Caco-2 (cell line): ENCODE results near the gene KDM2B. TPM values are rescaled to one million over a fixed set of nuclear protein-coding genes. Genes with fewer than 3 reads are reported as not detected.

ENCODE experiments used
- BruUV-seq: library from RNA; stranded (reverse); fragments of 400-500 nt; replicated peaks from 2 replicates; lab custom pipeline; 2021; lab: Mats Ljungman, UMichigan
- CTCF ChIA-PET: fragments of 300-600 bp; sonication (Branson Sonifier 250); formaldehyde crosslinking; loops from one replicate; lab custom pipeline; 2022; ENCODE audit warnings: antibody characterized with exemption; lab: Charles Lee
- POLR2A ChIA-PET: fragments of 300-600 bp; sonication (Branson Sonifier 250); formaldehyde crosslinking; loops from one replicate; lab custom pipeline; 2022; ENCODE audit warnings: antibody characterized with exemption; lab: Charles Lee
- DNase-seq, 2 experiments: peaks; one replicate each; pipeline versions ENCODE4 v3.0.0 to v3.0.0-alpha.2; 2020 to 2022
- H3K27me3 ChIP-seq: replicated peaks from 2 replicates; pipeline ENCODE4 v1.6.0; 2011; ENCODE audit warnings: low read length; ENCODE audit not compliant: control insufficient read depth, insufficient read depth
- H3K36me3 ChIP-seq: 2 replicates; pipeline ENCODE4 v1.5.1; 2011; ENCODE audit warnings: low read length; ENCODE audit not compliant: control insufficient read depth, insufficient read depth
- H3K4me1 ChIP-seq: fragments of 250-450 bp; sonication (Bioruptor Pico); 2 replicates; pipeline ENCODE4 v1.5.1; 2020; ENCODE audit warnings: mild to moderate bottlenecking
- H3K4me3 ChIP-seq: 2 replicates; pipeline ENCODE4 v1.5.1; 2011; ENCODE audit warnings: low read depth, mild to moderate bottlenecking, control low read depth, low read length
- H3K9me3 ChIP-seq: fragments of 250-450 bp; sonication (Bioruptor Pico); 2 replicates; pipeline ENCODE4 v1.5.1; 2020; ENCODE audit warnings: mild to moderate bottlenecking, moderate library complexity
- H3K27ac Mint-ChIP-seq: one replicate; pipeline ENCODE4 v1.8.0; 2022; ENCODE audit warnings: mixed read lengths; ENCODE audit not compliant: unreplicated experiment
- H3K27me3 Mint-ChIP-seq: one replicate; pipeline ENCODE4 v1.8.0; 2022; ENCODE audit warnings: mixed read lengths; ENCODE audit not compliant: insufficient read depth, unreplicated experiment
- H3K36me3 Mint-ChIP-seq: one replicate; pipeline ENCODE4 v1.8.0; 2022; ENCODE audit warnings: mild to moderate bottlenecking, mixed read lengths; ENCODE audit not compliant: insufficient read depth, unreplicated experiment
- H3K4me1 Mint-ChIP-seq: one replicate; pipeline ENCODE4 v1.8.0; 2022; ENCODE audit warnings: low read depth, mixed read lengths; ENCODE audit not compliant: unreplicated experiment
- H3K4me3 Mint-ChIP-seq: one replicate; pipeline ENCODE4 v1.8.0; 2022; ENCODE audit warnings: mild to moderate bottlenecking, moderate library complexity, mixed read lengths; ENCODE audit not compliant: unreplicated experiment
- H3K9me3 Mint-ChIP-seq: one replicate; pipeline ENCODE4 v1.8.0; 2022; ENCODE audit warnings: mixed read lengths; ENCODE audit not compliant: unreplicated experiment
- CTCF ChIP-seq, 2 experiments: fragments of 200-600 bp in 1 of 2; IDR thresholded peaks; 1 replicate in 1 of 2; 2 replicates in 1 of 2; pipeline versions ENCODE4 v1.5.1 to v1.8.0; 2011 to 2022; ENCODE audit warnings: antibody characterized with exemption in 1 of 2, control low read depth in 1 of 2, inconsistent platforms in 1 of 2, low read depth in 1 of 2, low read length in 1 of 2, mild to moderate bottlenecking in 1 of 2, moderate library complexity in 1 of 2; ENCODE audit not compliant: insufficient read depth in 1 of 2, severe bottlenecking in 1 of 2, unreplicated experiment in 1 of 2
- intact Hi-C: fragments of 100-400 bp; cut with micrococcal nuclease; formaldehyde crosslinking; loops from one replicate; pipeline ENCODE4 v1.10.0; 2022; ENCODE audit not compliant: unreplicated experiment
- total RNA-seq: library from RNA; stranded (reverse); gene quantifications from 2 replicates; pipeline ENCODE4 v1.2.3, GENCODE V29; 2022

KDM2B gene
- total RNA-seq, 1 experiment from 2014 or later, result 48.4 TPM

- Mint-ChIP-seq H3K4me3 (no peak overlapping the region), H3K27me3 (no peaks in the 10 kb centered on the region), H3K4me1 (no peaks in the 10 kb centered on the region), H3K27ac (no peak overlapping the region), H3K9me3 (no peaks in the 10 kb centered on the region), H3K36me3 (peaks cover 11% of the 10 kb centered on the region)
- ChIA-PET POLR2A (no interaction called here), CTCF (interaction anchor here (0.7 to 1.2 kb wide), 3 partner anchors 18 to 405 kb away, joined by 3 read pairs; no protein-coding TSS in a partner anchor)
- no peaks in the 10 kb centered on the region for H3K27me3 ChIP-seq
- intact Hi-C loops, result no loop called here
- H3K4me1 ChIP-seq, result no peaks in the 10 kb centered on the region
- H3K36me3 ChIP-seq, result no peaks in the 10 kb centered on the region
- BruUV-seq, result no TSS peak
- no peak overlapping the region for H3K4me3 ChIP-seq
- no peaks in the 10 kb centered on the region for H3K9me3 ChIP-seq
- no peak for DNase-seq
- TF ChIP-seq CTCF (IDR thresholded peaks at IDR 0.05; ENCODE audit: insufficient read depth in 1 of 2, low read depth in 1 of 2, low read length in 1 of 2, severe bottlenecking in 1 of 2, unreplicated experiment in 1 of 2), result no peak
These were observed 104.3 kb downstream of the KDM2B start for GRCh38 chr12:121476477-121476876.

GRCh38 chr12:121475279-121475678 is 105.5 kb downstream of the KDM2B start:
- intact Hi-C loops, result no loop called here
- Mint-ChIP-seq H3K27me3 (no peaks in the 10 kb centered on the region), H3K4me3 (no peak overlapping the region), H3K9me3 (no peaks in the 10 kb centered on the region), H3K27ac (no peak overlapping the region), H3K4me1 (no peaks in the 10 kb centered on the region), H3K36me3 (peaks cover 6% of the 10 kb centered on the region)
- BruUV-seq, result no TSS peak
- H3K27me3 ChIP-seq, result no peaks in the 10 kb centered on the region
- H3K4me3 ChIP-seq, result no peak overlapping the region
- H3K9me3 ChIP-seq, result no peaks in the 10 kb centered on the region
- ChIA-PET POLR2A (interaction anchor here (0.6 kb wide), 2 partner anchors 194 to 297 kb away, joined by 3 to 12 read pairs; partner anchors contain the start of gene MORN3), CTCF (no interaction called here)
- DNase-seq, result no peak
- no peaks in the 10 kb centered on the region for H3K4me1 ChIP-seq
- no peaks in the 10 kb centered on the region for H3K36me3 ChIP-seq
- TF ChIP-seq CTCF (IDR thresholded peaks at IDR 0.05; ENCODE audit: insufficient read depth in 1 of 2, low read depth in 1 of 2, low read length in 1 of 2, severe bottlenecking in 1 of 2, unreplicated experiment in 1 of 2), result no peak

- no peak for DNase-seq
- Histone ChIP-seq H3K4me1 (0 out of 2 replicates have a peak, but pooled peaks cover 9% of the 10 kb centered on the region), H3K27me3 (no peaks in the 10 kb centered on the region), H3K4me3 (no peak overlapping the region), H3K36me3 (no peaks in the 10 kb centered on the region), H3K9me3 (no peaks in the 10 kb centered on the region)
- BruUV-seq, result no TSS peak
- no peak overlapping the region for H3K27ac Mint-ChIP-seq
- H3K4me3 Mint-ChIP-seq, result no peak overlapping the region
- intact Hi-C loops, result no loop called here
- no peaks in the 10 kb centered on the region for H3K27me3 Mint-ChIP-seq
- H3K9me3 Mint-ChIP-seq, result no peaks in the 10 kb centered on the region
- H3K36me3 Mint-ChIP-seq, result no peaks in the 10 kb centered on the region
- ChIA-PET CTCF (no interaction called here), POLR2A (no interaction called here)
- no peak for TF ChIP-seq CTCF (IDR thresholded peaks at IDR 0.05; ENCODE audit: insufficient read depth in 1 of 2, low read depth in 1 of 2, low read length in 1 of 2, severe bottlenecking in 1 of 2, unreplicated experiment in 1 of 2)
- H3K4me1 Mint-ChIP-seq, result no peaks in the 10 kb centered on the region
These were observed 108.5 kb downstream of the KDM2B start for GRCh38 chr12:121472150-121472905.
